ENCODE measurements around the gene QPCTL. TPM values are rescaled to one million over a fixed set of nuclear protein-coding genes. Genes with fewer than 3 reads are reported as not detected.
A peak's percentile ranks its signal among the peaks of the same experiment; 100 is the strongest.
"Not testable (repeated sequence)": the region's sequence is repeated elsewhere in the genome, so short reads cannot be mapped to it uniquely, and the experiment has no call there.

The QPCTL gene
- total RNA-seq, 1 donor: 8.0 TPM

- no peak for TF ChIP-seq CTCF (IDR thresholded peaks at IDR 0.05; ENCODE audit: insufficient read depth, low read length)
- H3K4me3 ChIP-seq (ENCODE audit: low read depth, low read length): no peak overlapping the region
- DNase-seq (ENCODE audit: low read depth): no peak
Measured at GRCh38 chr19:45742969-45743368, 50.5 kb downstream of the QPCTL start.

GRCh38 chr19:45745606-45746005 lies 53.1 kb downstream of the QPCTL start:
- no peak for DNase-seq (ENCODE audit: low read depth)
- H3K4me3 ChIP-seq (ENCODE audit: low read depth, low read length): no peak overlapping the region
- no peak for TF ChIP-seq CTCF (IDR thresholded peaks at IDR 0.05; ENCODE audit: insufficient read depth, low read length)

- H3K4me3 ChIP-seq (ENCODE audit: low read depth, low read length): no peak overlapping the region
- TF ChIP-seq CTCF (IDR thresholded peaks at IDR 0.05; ENCODE audit: insufficient read depth, low read length): no peak
- no peak for DNase-seq (ENCODE audit: low read depth)
Measured at GRCh38 chr19:45746866-45747265, 54.4 kb downstream of the QPCTL start.

GRCh38 chr19:45747513-45747912 lies 55.0 kb downstream of the QPCTL start:
- no peak overlapping the region for H3K4me3 ChIP-seq (ENCODE audit: low read depth, low read length)
- TF ChIP-seq CTCF (IDR thresholded peaks at IDR 0.05; ENCODE audit: insufficient read depth, low read length): no peak
- no peak for DNase-seq (ENCODE audit: low read depth)

GRCh38 chr19:45751483-45751882 lies 59.0 kb downstream of the QPCTL start:
- not testable (repeated sequence) for DNase-seq (ENCODE audit: low read depth); H3K4me3 ChIP-seq (ENCODE audit: low read depth, low read length)

GRCh38 chr19:45752639-45753038 lies 60.2 kb downstream of the QPCTL start:
- no peak overlapping the region for H3K4me3 ChIP-seq (ENCODE audit: low read depth, low read length)
- DNase-seq (ENCODE audit: low read depth): no peak
- TF ChIP-seq CTCF (IDR thresholded peaks at IDR 0.05; ENCODE audit: insufficient read depth, low read length): no peak

GRCh38 chr19:45753548-45753947 lies 61.1 kb downstream of the QPCTL start:
- no peak for DNase-seq (ENCODE audit: low read depth)
- peak; percentile 3 for TF ChIP-seq CTCF (IDR thresholded peaks at IDR 0.05; ENCODE audit: insufficient read depth, low read length)
- H3K4me3 ChIP-seq (ENCODE audit: low read depth, low read length): no peak overlapping the region

Small RNAs within 50 kb of the gene (small RNA-seq; reads per million reads assigned to genes)
- 0.70 reads per million, percentile 13 among the genes with 10 or more reads in this experiment for gene MIR642A
- gene RN7SL836P: not detected

Other genes starting within 250 kb of the QPCTL start
- 0.33 and 0.81 TPM in 2 replicates for gene FOSB, start 224.7 kb upstream of the QPCTL start, total RNA-seq (ENCODE audit: low replicate concordance)
- 5.7 and 26.8 TPM in 2 replicates for gene RTN2, start 195.6 kb upstream of the QPCTL start, total RNA-seq (ENCODE audit: low replicate concordance)
- 0.99 and 2.4 TPM in 2 replicates for gene PPM1N, start 194.2 kb upstream of the QPCTL start, total RNA-seq (ENCODE audit: low replicate concordance)
- 31.6 and 33.3 TPM in 2 replicates for gene VASP, start 185.2 kb upstream of the QPCTL start, total RNA-seq (ENCODE audit: low replicate concordance)
- gene OPA3, start 107.9 kb upstream of the QPCTL start, total RNA-seq (ENCODE audit: low replicate concordance): 8.8 and 9.6 TPM in 2 replicates
- gene GPR4, start 90.5 kb upstream of the QPCTL start, total RNA-seq (ENCODE audit: low replicate concordance): 0.16 TPM in 1 of 2 replicates, not detected in the other
- 9.9 and 23.4 TPM in 2 replicates for gene EML2, start 53.3 kb upstream of the QPCTL start, total RNA-seq (ENCODE audit: low replicate concordance)
- gene GIPR, start 24.4 kb upstream of the QPCTL start, total RNA-seq (ENCODE audit: low replicate concordance): 0.57 TPM in 1 of 2 replicates, not detected in the other
- 303 and 325 TPM in 2 replicates for gene SNRPD2, start 713 bp upstream of the QPCTL start, total RNA-seq (ENCODE audit: low replicate concordance)
- gene FBXO46, start 38.2 kb downstream of the QPCTL start, total RNA-seq (ENCODE audit: low replicate concordance): 6.6 and 6.8 TPM in 2 replicates
- gene MEIOSIN, start 40.8 kb downstream of the QPCTL start, total RNA-seq (ENCODE audit: low replicate concordance): not detected in 2 replicates
- gene SIX5, start 76.6 kb downstream of the QPCTL start, total RNA-seq (ENCODE audit: low replicate concordance): 9.5 and 16.4 TPM in 2 replicates
- gene DMPK, start 89.8 kb downstream of the QPCTL start, total RNA-seq (ENCODE audit: low replicate concordance): 46.5 and 85.2 TPM in 2 replicates
- gene DMWD, start 100.2 kb downstream of the QPCTL start, total RNA-seq (ENCODE audit: low replicate concordance): 28.6 and 41.4 TPM in 2 replicates
- gene RSPH6A, start 122.6 kb downstream of the QPCTL start, total RNA-seq (ENCODE audit: low replicate concordance): 0.18 TPM in 1 of 2 replicates, not detected in the other
- gene SYMPK, start 170.5 kb downstream of the QPCTL start, total RNA-seq (ENCODE audit: low replicate concordance): 21.3 and 38.1 TPM in 2 replicates
- gene FOXA3, start 171.7 kb downstream of the QPCTL start, total RNA-seq (ENCODE audit: low replicate concordance): not detected in 2 replicates
- 21.3 and 25.7 TPM in 2 replicates for gene IRF2BP1, start 193.5 kb downstream of the QPCTL start, total RNA-seq (ENCODE audit: low replicate concordance)
- 0.33 and 2.4 TPM in 2 replicates for gene MYPOP, start 209.9 kb downstream of the QPCTL start, total RNA-seq (ENCODE audit: low replicate concordance)
- not detected in 2 replicates for gene NANOS2, start 222.1 kb downstream of the QPCTL start, total RNA-seq (ENCODE audit: low replicate concordance)